ENCODE data around the gene BLOC1S3. TPM values are rescaled to one million over a fixed set of nuclear protein-coding genes. Genes with fewer than 3 reads are reported as not detected.

BLOC1S3 gene
- total and polyA plus RNA-seq, 4 experiments from 2014 or later: 5.3 to 29.9 (median 20.9) TPM

DNA sequence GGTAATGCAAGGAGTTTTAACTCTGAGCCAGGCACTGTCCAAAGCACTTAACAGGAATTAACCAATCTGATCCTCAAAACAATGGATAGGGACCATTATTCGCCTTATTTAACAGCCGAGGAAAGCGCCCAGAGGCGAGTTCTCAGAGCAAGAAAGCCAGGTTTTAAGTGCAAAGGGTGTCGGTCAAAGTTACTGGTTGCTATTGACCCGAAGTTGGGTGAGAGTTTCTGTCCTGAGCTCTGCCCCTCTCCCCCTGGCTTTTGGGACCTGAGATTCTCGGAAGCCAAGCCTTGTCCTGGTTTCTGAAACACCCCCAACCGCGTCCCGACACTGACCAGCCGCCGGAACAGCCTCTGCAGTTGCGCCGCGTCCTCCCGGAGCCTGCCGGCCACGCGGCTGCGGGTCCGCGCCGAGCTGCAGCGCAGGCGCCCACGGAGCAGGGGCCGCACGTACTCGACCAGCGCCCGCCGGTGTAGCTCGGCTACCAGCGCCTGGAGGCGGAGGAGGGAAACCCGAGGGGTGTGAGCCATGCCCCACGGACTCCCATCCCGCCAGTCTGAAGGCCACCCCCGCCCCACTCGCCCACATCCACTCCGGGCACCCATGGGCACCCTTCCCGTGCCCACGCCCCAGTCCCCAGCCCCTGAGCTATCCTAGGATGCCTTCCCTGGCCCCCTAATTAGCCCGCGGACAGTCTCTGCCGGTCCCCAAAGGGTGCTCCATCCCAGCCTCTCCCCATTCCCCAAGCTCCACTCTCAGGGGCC lies 38.8 kb downstream of the BLOC1S3 start:
- Mint-ChIP-seq H3K4me1 (peaks cover 0 to 8% (median 2%) of the 10 kb centered on the region in 4 donors), H3K9me3 (no peaks in the 10 kb centered on the region), H3K27ac (no peak overlapping the region), H3K27me3 (peaks cover 33 to 39% of the 10 kb centered on the region in 2 donors), H3K4me3 (no peak overlapping the region), H3K36me3 (no peaks in the 10 kb centered on the region)
- intact Hi-C loops (cut with micrococcal nuclease): no loop called here
- Histone ChIP-seq H3K27me3 (ENCODE audit: insufficient read depth, low read length) (no peaks in the 10 kb centered on the region), H3K36me3 (ENCODE audit: insufficient read depth, low read length) (no peaks in the 10 kb centered on the region), H3K27ac (ENCODE audit: low read depth, low read length) (no peak overlapping the region), H3K9me3 (ENCODE audit: control insufficient read depth in 1 of 2, low read length in 2 of 2) (no peaks in the 10 kb centered on the region), H3K4me3 (ENCODE audit: low read length in 2 of 2) (no peak overlapping the region), H3K4me1 (ENCODE audit: insufficient read depth, low read length) (no peaks in the 10 kb centered on the region)
- no peak for DNase-seq
- POLR2A ChIA-PET (ENCODE audit: partially characterized antibody): no interaction called here
- CTCF ChIA-PET (ENCODE audit: partially characterized antibody): no interaction called here

DNA sequence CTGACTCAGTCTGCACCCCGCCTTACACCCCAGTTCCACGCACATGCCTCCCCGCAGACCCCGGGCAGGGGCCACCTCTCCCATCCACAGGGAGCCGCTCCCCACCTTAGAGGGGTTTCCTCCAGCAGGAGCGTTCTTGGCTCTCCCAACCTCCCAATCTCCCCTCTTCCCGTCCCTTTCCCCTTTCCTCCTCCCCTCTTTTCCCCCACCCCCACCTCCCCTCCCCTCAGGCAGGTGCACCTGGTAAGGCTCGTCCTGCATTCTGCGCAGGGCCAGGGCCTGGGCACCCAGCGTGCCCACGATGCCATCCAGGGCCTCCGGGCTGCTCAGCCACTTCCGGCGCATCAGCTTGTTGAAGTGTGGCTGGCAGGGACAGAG lies 39.4 kb downstream of the BLOC1S3 start:
- Histone ChIP-seq H3K27me3 (ENCODE audit: insufficient read depth, low read length) (no peaks in the 10 kb centered on the region), H3K9me3 (ENCODE audit: control insufficient read depth in 1 of 2, low read length in 2 of 2) (no peaks in the 10 kb centered on the region), H3K4me1 (ENCODE audit: insufficient read depth, low read length) (no peaks in the 10 kb centered on the region), H3K27ac (ENCODE audit: low read depth, low read length) (no peak overlapping the region), H3K4me3 (ENCODE audit: low read length in 2 of 2) (no peak overlapping the region), H3K36me3 (ENCODE audit: insufficient read depth, low read length) (no peaks in the 10 kb centered on the region)
- Mint-ChIP-seq H3K4me1 (peaks cover 0 to 8% (median 2%) of the 10 kb centered on the region in 4 donors), H3K36me3 (no peaks in the 10 kb centered on the region), H3K27ac (no peak overlapping the region), H3K27me3 (peaks cover 36 to 42% of the 10 kb centered on the region in 2 donors), H3K4me3 (no peak overlapping the region), H3K9me3 (no peaks in the 10 kb centered on the region)
- no peak for DNase-seq
- CTCF ChIA-PET (ENCODE audit: partially characterized antibody): no interaction called here
- intact Hi-C loops (cut with micrococcal nuclease): no loop called here
- POLR2A ChIA-PET (ENCODE audit: partially characterized antibody): no interaction called here

DNA sequence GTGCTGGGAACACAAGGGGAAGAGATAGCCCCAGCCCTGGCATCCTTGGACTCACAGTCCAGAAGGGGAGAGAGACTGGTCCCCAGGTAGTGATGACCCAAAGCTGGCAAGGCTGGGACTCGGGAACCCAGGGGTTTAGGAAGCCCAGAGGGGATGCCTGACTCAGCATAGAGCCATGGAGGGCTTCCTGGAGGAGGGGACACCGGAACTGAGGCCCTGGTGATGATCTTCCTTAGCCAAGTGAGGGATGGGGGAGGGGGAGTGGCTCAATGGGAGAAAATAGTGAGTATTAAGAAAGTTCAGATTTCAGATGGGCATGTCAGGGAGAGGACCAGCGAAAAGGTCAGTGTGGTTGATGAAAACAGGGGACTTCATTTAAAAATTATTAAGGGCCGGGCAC lies 39.8 kb downstream of the BLOC1S3 start:
- H3K9me3 Mint-ChIP-seq: no peaks in the 10 kb centered on the region
- no peaks in the 10 kb centered on the region for H3K36me3 ChIP-seq (ENCODE audit: insufficient read depth, low read length)
- no peak overlapping the region for H3K4me3 Mint-ChIP-seq
- peaks cover 34 to 42% of the 10 kb centered on the region in 2 donors for H3K27me3 Mint-ChIP-seq
- no peak overlapping the region for H3K4me3 ChIP-seq (ENCODE audit: low read length in 2 of 2)
- intact Hi-C loops (cut with micrococcal nuclease): no loop called here
- H3K36me3 Mint-ChIP-seq: no peaks in the 10 kb centered on the region
- no peak for DNase-seq
- no peaks in the 10 kb centered on the region for H3K4me1 ChIP-seq (ENCODE audit: insufficient read depth, low read length)
- ChIA-PET POLR2A (ENCODE audit: partially characterized antibody) (no interaction called here), CTCF (ENCODE audit: partially characterized antibody) (no interaction called here)
- H3K27ac Mint-ChIP-seq: peak overlapping the region in 1 of 7 donors; percentile 82
- H3K9me3 ChIP-seq (ENCODE audit: control insufficient read depth in 1 of 2, low read length in 2 of 2): no peaks in the 10 kb centered on the region
- no peaks in the 10 kb centered on the region for H3K27me3 ChIP-seq (ENCODE audit: insufficient read depth, low read length)
- peaks cover 0 to 8% (median 2%) of the 10 kb centered on the region in 4 donors for H3K4me1 Mint-ChIP-seq
- no peak overlapping the region for H3K27ac ChIP-seq (ENCODE audit: low read depth, low read length)

DNA sequence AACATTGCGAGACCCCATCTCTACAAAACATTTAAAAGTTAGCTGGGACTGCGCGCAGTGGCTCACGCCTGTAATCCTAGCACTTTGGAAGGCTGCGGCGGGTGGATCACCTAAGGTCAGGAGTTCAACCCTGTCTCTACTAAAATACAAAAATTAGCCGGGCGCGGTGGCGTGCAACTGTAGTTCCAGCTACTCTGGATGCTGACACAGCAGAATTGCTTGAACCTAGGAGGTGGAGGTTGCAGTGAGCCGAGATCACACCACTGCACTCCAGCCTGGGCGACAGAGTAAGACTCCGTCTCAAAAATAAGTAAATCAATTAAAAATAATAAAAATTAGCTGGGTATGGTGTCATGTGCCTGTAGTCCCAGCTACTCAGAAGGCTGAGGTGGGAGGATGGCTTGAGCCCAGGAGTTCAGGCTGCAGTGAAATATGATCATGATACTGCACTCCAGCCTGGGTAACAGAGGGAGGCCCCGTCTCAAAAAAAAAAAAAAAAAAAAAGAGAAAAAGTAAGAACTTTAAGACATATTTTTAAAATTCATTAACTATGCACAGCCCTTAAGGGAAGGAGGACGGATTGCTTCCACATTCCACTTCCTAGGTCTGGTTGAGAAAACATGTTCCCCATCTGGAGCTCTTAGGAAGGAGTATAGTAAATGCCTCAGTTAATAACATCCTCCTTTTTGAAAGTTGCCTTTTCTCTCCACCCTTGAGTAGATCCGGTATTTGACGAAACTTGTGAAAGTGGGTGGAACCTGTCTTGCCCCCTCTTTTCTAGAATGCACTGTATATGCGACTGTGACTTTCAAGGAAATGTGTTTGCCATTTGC lies 40.5 kb downstream of the BLOC1S3 start:
- Mint-ChIP-seq H3K4me3 (no peak overlapping the region), H3K27ac (no peak overlapping the region), H3K4me1 (peaks cover 0 to 8% (median 2%) of the 10 kb centered on the region in 4 donors), H3K9me3 (no peaks in the 10 kb centered on the region), H3K36me3 (no peaks in the 10 kb centered on the region), H3K27me3 (peaks cover 37 to 38% of the 10 kb centered on the region in 2 donors)
- intact Hi-C loops (cut with micrococcal nuclease): no loop called here
- Histone ChIP-seq H3K27ac (ENCODE audit: low read depth, low read length) (no peak overlapping the region), H3K4me3 (ENCODE audit: low read length in 2 of 2) (no peak overlapping the region), H3K36me3 (ENCODE audit: insufficient read depth, low read length) (no peaks in the 10 kb centered on the region), H3K27me3 (ENCODE audit: insufficient read depth, low read length) (no peaks in the 10 kb centered on the region), H3K4me1 (ENCODE audit: insufficient read depth, low read length) (no peaks in the 10 kb centered on the region), H3K9me3 (ENCODE audit: control insufficient read depth in 1 of 2, low read length in 2 of 2) (no peaks in the 10 kb centered on the region)
- POLR2A ChIA-PET (ENCODE audit: partially characterized antibody): no interaction called here
- CTCF ChIA-PET (ENCODE audit: partially characterized antibody): no interaction called here
- no peak for DNase-seq

DNA sequence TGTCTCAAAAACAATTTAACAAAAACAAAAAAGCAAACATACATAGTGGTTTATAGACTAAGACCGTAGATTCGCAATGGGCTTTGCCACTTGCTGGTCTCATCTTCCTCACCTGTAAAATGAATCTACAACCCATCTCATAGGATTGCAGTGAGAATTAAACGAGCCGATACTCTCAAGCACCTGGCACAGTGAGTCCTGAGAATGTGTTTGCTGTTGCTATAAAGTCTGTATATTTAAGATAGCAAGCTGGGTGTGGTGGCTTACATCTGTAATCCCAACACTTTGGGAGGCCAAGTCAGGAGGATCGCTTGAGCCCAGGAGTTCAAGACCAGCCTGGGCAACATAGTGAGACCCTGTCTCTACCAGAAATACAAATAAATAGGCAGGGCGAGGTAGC lies 44.1 kb downstream of the BLOC1S3 start:
- Mint-ChIP-seq H3K36me3 (no peaks in the 10 kb centered on the region), H3K9me3 (no peaks in the 10 kb centered on the region), H3K4me3 (no peak overlapping the region), H3K27me3 (peaks cover 21 to 34% of the 10 kb centered on the region in 2 donors), H3K4me1 (no peaks in the 10 kb centered on the region), H3K27ac (no peak overlapping the region)
- Histone ChIP-seq H3K4me3 (ENCODE audit: low read length in 2 of 2) (no peak overlapping the region), H3K27me3 (ENCODE audit: insufficient read depth, low read length) (no peaks in the 10 kb centered on the region), H3K27ac (ENCODE audit: low read depth, low read length) (no peak overlapping the region), H3K36me3 (ENCODE audit: insufficient read depth, low read length) (no peaks in the 10 kb centered on the region), H3K4me1 (ENCODE audit: insufficient read depth, low read length) (no peaks in the 10 kb centered on the region), H3K9me3 (ENCODE audit: control insufficient read depth in 1 of 2, low read length in 2 of 2) (no peaks in the 10 kb centered on the region)
- POLR2A ChIA-PET (ENCODE audit: partially characterized antibody): no interaction called here
- intact Hi-C loops (cut with micrococcal nuclease): no loop called here
- CTCF ChIA-PET (ENCODE audit: partially characterized antibody): no interaction called here
- no peak for DNase-seq

DNA sequence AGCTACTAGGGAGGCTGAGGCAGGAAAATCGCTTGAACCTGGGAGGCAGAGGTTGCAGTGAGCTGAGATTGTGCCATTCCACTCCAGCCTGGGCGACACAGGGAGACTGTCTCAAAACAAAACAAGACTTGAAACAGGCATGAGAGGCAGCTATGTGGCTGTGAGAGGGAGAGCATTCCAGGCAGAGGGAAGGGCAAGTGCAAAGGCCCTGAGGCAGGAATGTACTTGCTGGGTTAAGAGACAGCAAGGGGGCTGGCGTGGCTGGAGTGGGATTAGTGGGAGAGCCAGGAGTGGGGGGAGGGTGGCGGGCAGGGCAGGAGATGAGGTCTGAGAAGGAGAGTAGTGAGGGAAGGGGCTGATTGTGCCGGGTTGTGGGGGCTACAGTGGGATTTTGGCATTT lies 45.3 kb downstream of the BLOC1S3 start:
- CTCF ChIA-PET (ENCODE audit: partially characterized antibody): interaction anchor here (0.6 kb wide), 1 partner anchor 10 kb away, joined by 3 read pairs; no protein-coding TSS in a partner anchor
- intact Hi-C loops (cut with micrococcal nuclease): no loop called here
- POLR2A ChIA-PET (ENCODE audit: partially characterized antibody): no interaction called here

DNA sequence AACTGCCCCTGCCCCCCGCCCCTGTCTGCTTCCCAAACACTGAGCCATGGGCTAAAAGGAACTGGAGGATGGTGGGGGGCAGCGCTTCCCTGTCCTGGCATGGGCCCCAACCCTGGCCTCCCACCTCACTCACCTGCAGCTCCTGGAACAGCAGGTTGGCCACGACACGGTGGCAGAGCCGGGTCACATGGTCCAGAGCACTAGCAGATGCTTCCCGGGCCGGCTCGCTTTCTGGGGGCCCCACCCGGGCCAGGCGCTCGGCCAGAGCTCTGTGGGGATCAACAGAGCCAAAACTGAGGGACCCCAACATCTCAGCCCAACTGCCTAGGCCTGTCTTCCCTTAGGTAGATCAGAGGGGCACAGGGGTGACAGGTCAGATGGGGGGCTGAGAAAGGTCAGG lies 46.1 kb downstream of the BLOC1S3 start:
- H3K4me1 ChIP-seq (ENCODE audit: insufficient read depth, low read length): no peaks in the 10 kb centered on the region
- H3K9me3 ChIP-seq (ENCODE audit: control insufficient read depth in 1 of 2, low read length in 2 of 2): no peaks in the 10 kb centered on the region
- H3K27ac Mint-ChIP-seq: no peak overlapping the region
- ChIA-PET CTCF (ENCODE audit: partially characterized antibody) (no interaction called here), POLR2A (ENCODE audit: partially characterized antibody) (no interaction called here)
- peaks cover 11 to 23% of the 10 kb centered on the region in 2 donors for H3K27me3 Mint-ChIP-seq
- no peaks in the 10 kb centered on the region for H3K4me1 Mint-ChIP-seq
- H3K27ac ChIP-seq (ENCODE audit: low read depth, low read length): no peak overlapping the region
- no peak overlapping the region for H3K4me3 Mint-ChIP-seq
- no peaks in the 10 kb centered on the region for H3K36me3 ChIP-seq (ENCODE audit: insufficient read depth, low read length)
- no peaks in the 10 kb centered on the region for H3K27me3 ChIP-seq (ENCODE audit: insufficient read depth, low read length)
- no peaks in the 10 kb centered on the region for H3K36me3 Mint-ChIP-seq
- no peaks in the 10 kb centered on the region for H3K9me3 Mint-ChIP-seq
- intact Hi-C loops (cut with micrococcal nuclease): no loop called here
- H3K4me3 ChIP-seq (ENCODE audit: low read length in 2 of 2): no peak overlapping the region
- no peak for DNase-seq

More for the DNA sequence above, 45.3 kb downstream of the BLOC1S3 start:
- H3K27ac Mint-ChIP-seq: no peak overlapping the region
- Histone ChIP-seq H3K9me3 (ENCODE audit: control insufficient read depth in 1 of 2, low read length in 2 of 2) (no peaks in the 10 kb centered on the region), H3K4me1 (ENCODE audit: insufficient read depth, low read length) (no peaks in the 10 kb centered on the region), H3K27me3 (ENCODE audit: insufficient read depth, low read length) (no peaks in the 10 kb centered on the region), H3K27ac (ENCODE audit: low read depth, low read length) (no peak overlapping the region), H3K4me3 (ENCODE audit: low read length in 2 of 2) (no peak overlapping the region), H3K36me3 (ENCODE audit: insufficient read depth, low read length) (no peaks in the 10 kb centered on the region)
- H3K4me3 Mint-ChIP-seq: no peak overlapping the region
- no peaks in the 10 kb centered on the region for H3K36me3 Mint-ChIP-seq
- H3K4me1 Mint-ChIP-seq: no peaks in the 10 kb centered on the region
- no peaks in the 10 kb centered on the region for H3K9me3 Mint-ChIP-seq
- peaks cover 15 to 27% of the 10 kb centered on the region in 2 donors for H3K27me3 Mint-ChIP-seq
- no peak for DNase-seq

Data from CD4-positive, alpha-beta memory T cell (primary cell).